IPS DF 6.9 (cell line): ENCODE results near the gene THRA.

Experiments used
- DNase-seq: peaks from one replicate; pipeline ENCODE4 v3.0.0-alpha.2; 2013; ENCODE audit warnings: low read depth, low spot score
- H3K27ac ChIP-seq: one replicate; pipeline ENCODE4 v1.5.1; 2013; ENCODE audit warnings: low read length, control low read depth
- H3K27me3 ChIP-seq: 2 replicates; pipeline ENCODE4 v1.6.1; 2013; ENCODE audit warnings: mild to moderate bottlenecking, low read length; ENCODE audit not compliant: control insufficient read depth, insufficient read depth
- H3K36me3 ChIP-seq: 2 replicates; pipeline ENCODE4 v1.6.1; 2013; ENCODE audit warnings: low read length; ENCODE audit not compliant: control insufficient read depth, insufficient read depth
- H3K4me1 ChIP-seq: 2 replicates; pipeline ENCODE4 v1.6.1; 2013; ENCODE audit warnings: low read length; ENCODE audit not compliant: control insufficient read depth, insufficient read depth
- H3K4me3 ChIP-seq: 2 replicates; pipeline ENCODE4 v1.5.1; 2013; ENCODE audit warnings: mild to moderate bottlenecking, low read length
- H3K9me3 ChIP-seq: 2 replicates; pipeline ENCODE4 v1.6.1; 2013; ENCODE audit warnings: low read length, inconsistent platforms; ENCODE audit not compliant: control insufficient read depth, insufficient read depth
- WGBS: extraction: QIAGEN DNeasy Blood & Tissue Kit; methylation state at CpG from one replicate; pipeline ENCODE4 v1.1.7; 2013; ENCODE audit warnings: mixed read lengths, missing lambda C conversion rate; ENCODE audit not compliant: insufficient read length, insufficient coverage; 5-methylcytosine and 5-hydroxymethylcytosine counted together

Gene THRA

GRCh38 chr17:40101367-40102210, 38.8 kb downstream of the THRA start:
- H3K27ac ChIP-seq = no peak overlapping the region
- no peak for DNase-seq
- 0 out of 2 replicates have a peak, but pooled peaks cover 1% of the 10 kb centered on the region for H3K36me3 ChIP-seq
- H3K27me3 ChIP-seq = peaks cover 8% of the 10 kb centered on the region; the same call in 1 of the 2 replicates
- H3K4me3 ChIP-seq = no peak overlapping the region
- no peaks in the 10 kb centered on the region for H3K9me3 ChIP-seq
- peaks cover 22% of the 10 kb centered on the region; the same call in 1 of the 2 replicates for H3K4me1 ChIP-seq
- no CpG with 5 or more reads among the region's 16 CpGs for WGBS

GRCh38 chr17:40103071-40103661, 40.4 kb downstream of the THRA start:
- peaks cover 8% of the 10 kb centered on the region; the same call in 1 of the 2 replicates for H3K27me3 ChIP-seq
- WGBS = no CpG with 5 or more reads among the region's 3 CpGs
- H3K4me1 ChIP-seq = peaks cover 28% of the 10 kb centered on the region; the same call in 1 of the 2 replicates
- no peak overlapping the region for H3K4me3 ChIP-seq
- no peak overlapping the region for H3K27ac ChIP-seq
- no peaks in the 10 kb centered on the region for H3K36me3 ChIP-seq
- no peaks in the 10 kb centered on the region for H3K9me3 ChIP-seq
- no peak for DNase-seq

DNA sequence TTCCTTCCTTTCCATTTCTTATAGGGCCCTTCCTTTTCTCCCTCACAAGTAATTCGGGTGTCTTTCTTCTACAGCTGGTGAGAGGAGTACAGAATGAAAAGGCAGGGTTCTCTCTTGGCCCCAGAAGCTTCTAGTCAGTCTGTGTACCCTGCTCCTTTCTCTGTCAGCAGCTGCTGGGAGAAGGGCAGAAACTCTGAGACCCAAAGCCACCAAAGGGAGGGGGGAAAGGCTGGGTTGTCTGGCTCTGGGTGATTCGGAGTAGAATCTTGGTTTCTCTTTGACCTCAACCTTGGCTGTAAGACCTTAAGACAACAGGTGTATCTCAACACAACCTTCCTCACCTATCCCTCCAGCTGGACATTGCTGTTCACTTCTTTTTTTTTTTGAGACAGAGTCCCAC, 40.9 kb downstream of the THRA start:
- Histone ChIP-seq H3K36me3 (no peaks in the 10 kb centered on the region), H3K9me3 (no peaks in the 10 kb centered on the region), H3K4me1 (peaks cover 23% of the 10 kb centered on the region; the same call in 1 of the 2 replicates), H3K27me3 (peaks cover 8% of the 10 kb centered on the region; the same call in 1 of the 2 replicates), H3K27ac (no peak overlapping the region), H3K4me3 (no peak overlapping the region)
- WGBS = no CpG with 5 or more reads among the region's 2 CpGs
- DNase-seq = no peak

GRCh38 chr17:40104594-40105486, 42.1 kb downstream of the THRA start:
- DNase-seq = no peak
- H3K9me3 ChIP-seq = no peaks in the 10 kb centered on the region
- no peaks in the 10 kb centered on the region for H3K36me3 ChIP-seq
- no CpG with 5 or more reads among the region's 3 CpGs for WGBS
- H3K27me3 ChIP-seq = peaks cover 5% of the 10 kb centered on the region; the same call in 1 of the 2 replicates
- H3K4me1 ChIP-seq = peaks cover 21% of the 10 kb centered on the region; the same call in 1 of the 2 replicates
- H3K27ac ChIP-seq = no peak overlapping the region
- H3K4me3 ChIP-seq = no peak overlapping the region

DNA sequence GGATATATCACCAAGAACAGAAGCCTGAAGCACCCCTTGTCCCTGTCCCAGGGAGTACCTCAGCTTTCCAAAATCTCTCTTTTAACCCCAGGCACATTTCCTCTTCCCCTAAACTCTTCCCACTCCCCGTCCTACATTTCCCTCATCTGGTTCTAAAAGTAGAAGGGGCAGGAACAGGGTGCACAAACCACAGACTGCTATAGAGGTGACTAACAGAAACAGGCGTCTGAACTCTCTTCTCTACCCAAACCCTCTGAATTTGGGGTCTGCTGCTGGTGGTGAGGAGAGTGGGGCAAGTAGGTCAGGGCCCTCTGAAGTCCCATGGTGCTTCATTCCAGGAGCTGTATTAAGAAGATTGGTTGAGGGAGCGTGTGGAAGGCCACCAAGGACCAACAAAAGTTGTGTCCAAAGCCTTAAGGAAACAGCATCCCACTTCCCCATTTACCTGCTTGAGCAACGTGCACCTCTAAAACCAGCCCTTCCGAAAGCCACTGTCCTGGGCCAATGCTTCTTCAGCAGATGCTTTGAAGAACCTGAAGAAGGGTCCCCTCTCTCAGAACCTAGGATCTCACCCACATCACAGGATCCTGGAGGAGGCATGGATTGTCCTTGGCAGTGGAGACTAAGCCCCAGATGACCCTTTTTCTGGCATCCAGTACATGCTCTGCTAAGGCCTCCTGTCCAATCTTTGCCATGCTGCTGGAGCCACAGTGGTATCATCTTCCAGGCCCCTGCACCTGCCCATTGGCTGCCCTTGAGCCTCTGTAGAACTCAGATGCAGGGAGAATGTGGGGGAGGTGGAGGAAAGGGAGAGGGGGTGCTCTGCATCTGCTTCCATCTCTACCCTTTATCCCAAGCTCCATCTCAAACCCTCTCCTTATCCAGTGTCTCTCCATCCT, 43.3 kb downstream of the THRA start:
- H3K4me1 ChIP-seq = peaks cover 23% of the 10 kb centered on the region

GRCh38 chr17:40106760-40107521, 44.2 kb downstream of the THRA start:
- H3K4me1 ChIP-seq = peaks cover 27% of the 10 kb centered on the region
- H3K36me3 ChIP-seq = no peaks in the 10 kb centered on the region
- no CpG with 5 or more reads among the region's 20 CpGs for WGBS
- no peaks in the 10 kb centered on the region for H3K9me3 ChIP-seq
- DNase-seq = no peak
- H3K4me3 ChIP-seq = no peak overlapping the region
- no peak overlapping the region for H3K27ac ChIP-seq
- H3K27me3 ChIP-seq = peaks cover 2% of the 10 kb centered on the region; the same call in 1 of the 2 replicates

More for the DNA sequence above, 43.3 kb downstream of the THRA start:
- no peak overlapping the region for H3K4me3 ChIP-seq
- peaks cover 2% of the 10 kb centered on the region; the same call in 1 of the 2 replicates for H3K27me3 ChIP-seq
- no peaks in the 10 kb centered on the region for H3K9me3 ChIP-seq
- no CpG with 5 or more reads among the region's 5 CpGs for WGBS
- H3K27ac ChIP-seq = no peak overlapping the region
- no peaks in the 10 kb centered on the region for H3K36me3 ChIP-seq
- no peak for DNase-seq

- no peak overlapping the region for H3K4me3 ChIP-seq
- no CpG with 5 or more reads among the region's 5 CpGs for WGBS
- H3K27me3 ChIP-seq = peaks cover 2% of the 10 kb centered on the region; the same call in 1 of the 2 replicates
- H3K4me1 ChIP-seq = peaks cover 27% of the 10 kb centered on the region
- H3K9me3 ChIP-seq = no peaks in the 10 kb centered on the region
- H3K36me3 ChIP-seq = no peaks in the 10 kb centered on the region
- DNase-seq = no peak
- H3K27ac ChIP-seq = no peak overlapping the region
Observed at GRCh38 chr17:40107522-40108174, 44.9 kb downstream of the THRA start.

DNA sequence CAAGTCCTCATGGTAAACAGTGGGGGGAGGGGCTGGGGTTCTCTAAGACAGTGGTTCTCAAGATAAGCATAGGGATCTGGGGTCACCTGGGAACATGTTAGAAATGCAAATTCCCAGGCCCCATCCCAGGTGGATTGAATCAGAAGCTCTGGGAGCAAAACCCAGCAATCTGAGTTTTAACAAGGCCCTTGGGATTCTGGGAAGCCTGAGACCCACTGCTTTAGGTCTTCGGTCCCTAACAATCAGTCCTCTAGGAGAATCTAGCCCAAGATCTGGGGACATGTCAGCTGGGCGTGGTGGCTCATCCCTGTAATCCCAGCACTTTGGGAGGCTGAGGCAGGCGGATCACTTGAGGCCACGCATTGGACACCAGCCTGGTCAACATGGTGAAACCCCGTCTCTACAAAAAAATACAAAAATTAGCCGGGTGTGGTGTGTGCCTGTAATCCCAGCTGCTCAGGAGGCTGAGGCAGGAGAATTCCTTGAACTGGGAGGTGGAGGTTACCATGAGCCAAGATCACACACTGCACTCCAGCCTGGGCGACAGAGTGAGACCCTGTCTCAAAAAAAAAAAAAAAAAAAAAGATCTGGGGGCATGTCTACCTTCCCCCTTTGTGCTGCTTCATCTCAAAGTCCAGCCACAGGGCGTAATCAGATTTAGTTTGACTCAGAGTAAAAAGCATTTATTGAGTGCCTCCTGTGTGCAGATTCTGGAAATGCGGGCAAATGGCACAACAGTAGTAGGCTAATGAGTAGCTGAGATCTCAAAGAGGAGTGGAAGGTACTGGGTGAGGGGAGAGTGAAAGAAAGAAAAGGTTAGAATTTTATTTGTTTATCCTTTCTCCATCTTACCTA, 46.4 kb downstream of the THRA start:
- H3K27ac ChIP-seq = no peak overlapping the region
- H3K27me3 ChIP-seq = peaks cover 2% of the 10 kb centered on the region; the same call in 1 of the 2 replicates
- no peaks in the 10 kb centered on the region for H3K36me3 ChIP-seq
- H3K9me3 ChIP-seq = no peaks in the 10 kb centered on the region
- no peak for DNase-seq
- no peak overlapping the region for H3K4me3 ChIP-seq
- H3K4me1 ChIP-seq = peaks cover 22% of the 10 kb centered on the region
- WGBS = no CpG with 5 or more reads among the region's 9 CpGs
